Skin epidermis (tissue), 12 donors: Measurements from ENCODE around the gene KAZN.

Experiments used
- H3K27ac ChIP-seq, 21 experiments: fragments of 200-600 bp; sonication (generic) in 11 of 21; one replicate each; pipeline ENCODE4 v1.5.0; 2020; ENCODE audit warnings: mild to moderate bottlenecking in 3 of 21, inconsistent platforms in 2 of 21, moderate library complexity in 2 of 21
- H3K4me3 ChIP-seq, 7 experiments: fragments of 200-600 bp; sonication (generic) in 2 of 7; one replicate each; pipeline ENCODE4 v1.5.0; 2020; ENCODE audit warnings: inconsistent platforms in 2 of 7, mild to moderate bottlenecking in 2 of 7, moderate library complexity in 1 of 7

The KAZN gene

GRCh38 chr1:14968251-14968851, 369.9 kb downstream of the KAZN start:
- peak overlapping the region in 20 of 21 experiments; percentile 7 to 80 (median 66) for H3K27ac ChIP-seq
- H3K4me3 ChIP-seq = no peak overlapping the region

- Histone ChIP-seq H3K4me3 (no peak overlapping the region), H3K27ac (peak overlapping the region in 20 of 21 experiments; percentile 7 to 80 (median 66))
These were observed 370.5 kb downstream of the KAZN start for GRCh38 chr1:14969006-14969405.

- H3K4me3 ChIP-seq = no peak overlapping the region
- peak overlapping the region in 16 of 21 experiments; percentile 2 to 77 (median 54) for H3K27ac ChIP-seq
These were observed 371.8 kb downstream of the KAZN start for GRCh38 chr1:14970115-14970798.

GRCh38 chr1:14970799-14971141, 372.3 kb downstream of the KAZN start:
- Histone ChIP-seq H3K4me3 (no peak overlapping the region), H3K27ac (peak overlapping the region in 11 of 21 experiments; percentile 6 to 77 (median 57))

GRCh38 chr1:14971221-14971620, 372.7 kb downstream of the KAZN start:
- peak overlapping the region in 9 of 21 experiments; percentile 6 to 77 (median 57) for H3K27ac ChIP-seq
- no peak overlapping the region for H3K4me3 ChIP-seq

GRCh38 chr1:14972107-14972506, 373.6 kb downstream of the KAZN start:
- no peak overlapping the region for H3K4me3 ChIP-seq
- peak overlapping the region in 1 of 21 experiments; percentile 51 for H3K27ac ChIP-seq

GRCh38 chr1:14973773-14974172, 375.3 kb downstream of the KAZN start:
- Histone ChIP-seq H3K4me3 (no peak overlapping the region), H3K27ac (no peak overlapping the region)

GRCh38 chr1:14974361-14974760, 375.9 kb downstream of the KAZN start:
- peak overlapping the region in 1 of 21 experiments; percentile 7 for H3K27ac ChIP-seq
- no peak overlapping the region for H3K4me3 ChIP-seq

- H3K27ac ChIP-seq = peak overlapping the region in 1 of 21 experiments; percentile 18
These were observed 376.6 kb downstream of the KAZN start for GRCh38 chr1:14975119-14975518.

GRCh38 chr1:14976256-14976655, 377.8 kb downstream of the KAZN start:
- H3K27ac ChIP-seq = no peak overlapping the region

More at GRCh38 chr1:14975119-14975518, 376.6 kb downstream of the KAZN start:
- H3K4me3 ChIP-seq = no peak overlapping the region

GRCh38 chr1:14977338-14977931, 378.9 kb downstream of the KAZN start:
- Histone ChIP-seq H3K27ac (peak overlapping the region in 1 of 21 experiments; percentile 38), H3K4me3 (no peak overlapping the region)

More at GRCh38 chr1:14976256-14976655, 377.8 kb downstream of the KAZN start:
- no peak overlapping the region for H3K4me3 ChIP-seq

GRCh38 chr1:14980621-14981218, 382.2 kb downstream of the KAZN start:
- no peak overlapping the region for H3K4me3 ChIP-seq
- H3K27ac ChIP-seq = peak overlapping the region in 1 of 21 experiments; percentile 49

- Histone ChIP-seq H3K27ac (no peak overlapping the region), H3K4me3 (no peak overlapping the region)
These were observed 383.5 kb downstream of the KAZN start for GRCh38 chr1:14982029-14982428.

GRCh38 chr1:14983277-14983676, 384.8 kb downstream of the KAZN start:
- H3K27ac ChIP-seq = no peak overlapping the region

GRCh38 chr1:14986168-14986567, 387.7 kb downstream of the KAZN start:
- Histone ChIP-seq H3K4me3 (no peak overlapping the region), H3K27ac (no peak overlapping the region)

More at GRCh38 chr1:14983277-14983676, 384.8 kb downstream of the KAZN start:
- H3K4me3 ChIP-seq = no peak overlapping the region

GRCh38 chr1:14987829-14988603, 389.5 kb downstream of the KAZN start:
- Histone ChIP-seq H3K4me3 (no peak overlapping the region), H3K27ac (peak overlapping the region in 8 of 21 experiments; percentile 14 to 65 (median 29))

GRCh38 chr1:14988636-14989035, 390.2 kb downstream of the KAZN start:
- no peak overlapping the region for H3K4me3 ChIP-seq
- H3K27ac ChIP-seq = peak overlapping the region in 4 of 21 experiments; percentile 14 to 54 (median 39)

- Histone ChIP-seq H3K4me3 (no peak overlapping the region), H3K27ac (no peak overlapping the region)
These were observed 391.6 kb downstream of the KAZN start for GRCh38 chr1:14989931-14990728.

- no peak overlapping the region for H3K27ac ChIP-seq
- no peak overlapping the region for H3K4me3 ChIP-seq
These were observed 394.9 kb downstream of the KAZN start for GRCh38 chr1:14993414-14993813.
